Activated CD4-positive, alpha-beta T cell treated with anti-CD3 and anti-CD28 coated beads for 1 hour (primary cell): Measurements from ENCODE around the gene PLP1.
"Not testable (repeated sequence)": the region's sequence is repeated elsewhere in the genome, so short reads cannot be mapped to it uniquely, and the experiment has no call there.

ENCODE experiments used
- DNase-seq: peaks from one replicate; pipeline ENCODE4 v3.0.0-alpha.2; 2020

The PLP1 gene

GRCh38 chrX:103776546-103776945 lies at the start of gene PLP1:
PLP1 (plus strand) TSS chrX:103776840; CDS start chrX:103776996, 156 bp downstream.
- no peak for DNase-seq

- DNase-seq: no peak
Observed at GRCh38 chrX:103727115-103727514, 49.5 kb upstream of the PLP1 start.

GRCh38 chrX:103729015-103729414 lies 47.6 kb upstream of the PLP1 start:
- DNase-seq: no peak

GRCh38 chrX:103730147-103730795 lies 46.4 kb upstream of the PLP1 start:
- DNase-seq: no peak

- no peak for DNase-seq
Observed at GRCh38 chrX:103730796-103731493, 45.7 kb upstream of the PLP1 start.

- no peak for DNase-seq
Observed at GRCh38 chrX:103733017-103733416, 43.6 kb upstream of the PLP1 start.

GRCh38 chrX:103734125-103734760 lies 42.4 kb upstream of the PLP1 start:
- no peak for DNase-seq

- DNase-seq: no peak
Observed at GRCh38 chrX:103737696-103738095, 38.9 kb upstream of the PLP1 start.

GRCh38 chrX:103739421-103739820 lies 37.2 kb upstream of the PLP1 start:
- DNase-seq: no peak

- DNase-seq: no peak
Observed at GRCh38 chrX:103741879-103742278, 34.8 kb upstream of the PLP1 start.

GRCh38 chrX:103742339-103742738 lies 34.3 kb upstream of the PLP1 start:
- DNase-seq: no peak

GRCh38 chrX:103747163-103747562 lies 29.5 kb upstream of the PLP1 start:
- no peak for DNase-seq

- DNase-seq: no peak
Observed at GRCh38 chrX:103754401-103754800, 22.2 kb upstream of the PLP1 start.

- no peak for DNase-seq
Observed at GRCh38 chrX:103756736-103757135, 19.9 kb upstream of the PLP1 start.

GRCh38 chrX:103758555-103758954 lies 18.1 kb upstream of the PLP1 start:
- no peak for DNase-seq

GRCh38 chrX:103763541-103763940 lies 13.1 kb upstream of the PLP1 start:
- DNase-seq: not testable (repeated sequence)

- DNase-seq: not testable (repeated sequence)
Observed at GRCh38 chrX:103766813-103767555, 9.7 kb upstream of the PLP1 start.

GRCh38 chrX:103773445-103773844 lies 3.2 kb upstream of the PLP1 start:
- DNase-seq: no peak

- no peak for DNase-seq
Observed at GRCh38 chrX:103774070-103774642, 2.5 kb upstream of the PLP1 start.

- DNase-seq: no peak
Observed at GRCh38 chrX:103779141-103779789, 2.6 kb downstream of the PLP1 start.

- DNase-seq: no peak
Observed at GRCh38 chrX:103780336-103781061, 3.9 kb downstream of the PLP1 start.

- DNase-seq: no peak
Observed at GRCh38 chrX:103781062-103781402, 4.4 kb downstream of the PLP1 start.
